Left lung (tissue), 10 donors: ENCODE data around the gene VSTM2L. TPM values are rescaled to one million over a fixed set of nuclear protein-coding genes. Genes with fewer than 3 reads are reported as not detected.

Experiments
- ATAC-seq: fragments of 200-7000 bp; cut with Tn5 transposase; one replicate; pipeline ENCODE4 v1.9.1; 2020; ENCODE audit warnings: moderate library complexity
- DNase-seq, 4 donors: peaks; one replicate each; pipeline ENCODE4 v3.0.0-alpha.2; 2013 to 2020
- H3K27ac ChIP-seq, 2 donors: fragments of 200-600 bp; sonication (generic) in 1 of 2; one replicate each; pipeline versions ENCODE4 v1.5.0 to v1.8.0; 2020 to 2021
- H3K27me3 ChIP-seq, 2 donors: fragments of 200-600 bp; sonication (generic) in 1 of 2; one replicate each; pipeline versions ENCODE4 v1.5.0 to v1.8.0; 2020 to 2021
- H3K36me3 ChIP-seq, 2 donors: fragments of 200-600 bp; sonication (generic) in 1 of 2; one replicate each; pipeline versions ENCODE4 v1.5.0 to v1.8.0; 2020 to 2021
- H3K4me1 ChIP-seq, 2 donors: fragments of 200-600 bp; one replicate each; pipeline ENCODE4 v1.8.0; 2021
- H3K4me3 ChIP-seq, 2 donors: fragments of 200-600 bp; sonication (generic) in 1 of 2; one replicate each; pipeline versions ENCODE4 v1.5.0 to v1.8.0; 2020 to 2021; ENCODE audit warnings: mild to moderate bottlenecking in 1 of 2
- H3K9me3 ChIP-seq, 2 donors: fragments of 200-600 bp; sonication (generic) in 1 of 2; one replicate each; pipeline versions ENCODE4 v1.5.0 to v1.8.0; 2020 to 2021
- intact Hi-C, 2 donors: fragments of 100-400 bp; cut with DNase I; formaldehyde crosslinking; loops; one replicate each; pipeline versions ENCODE4 v1.11.2 to v1.14.2; 2022
- polyA plus RNA-seq, 6 donors: library from polyadenylated mRNA; unstranded; fragments of 120-200 nt; gene quantifications; one replicate each; pipeline ENCODE4 v1.2.1, GENCODE V29; 2013; ENCODE audit not compliant: insufficient read length in 6 of 6
- total RNA-seq, 2 donors: library from RNA; stranded (reverse); fragmentation: NEBNext Ultra II Directional; extraction: Animal tissue kit (Norgen Biotek cat#: 25700); gene quantifications; one replicate each; pipeline ENCODE4 v1.2.1, GENCODE V29; 2021
- TF ChIP-seq, protein P1 (sequence below), 2 donors: fragments of 200-600 bp; sonication (generic) in 1 of 2; IDR thresholded peaks; one replicate each; pipeline versions ENCODE4 v1.5.0 to v1.8.0; 2021; ENCODE audit warnings: antibody characterized with exemption in 2 of 2
- donor health status: DM: no; HTN: yes; CAD: no.
- donor health status: DM: no; HTN: no; CAD: no.

The VSTM2L gene
- total and polyA plus RNA-seq, 8 donors: 2.7 to 31.9 (median 7.2) TPM

DNA sequence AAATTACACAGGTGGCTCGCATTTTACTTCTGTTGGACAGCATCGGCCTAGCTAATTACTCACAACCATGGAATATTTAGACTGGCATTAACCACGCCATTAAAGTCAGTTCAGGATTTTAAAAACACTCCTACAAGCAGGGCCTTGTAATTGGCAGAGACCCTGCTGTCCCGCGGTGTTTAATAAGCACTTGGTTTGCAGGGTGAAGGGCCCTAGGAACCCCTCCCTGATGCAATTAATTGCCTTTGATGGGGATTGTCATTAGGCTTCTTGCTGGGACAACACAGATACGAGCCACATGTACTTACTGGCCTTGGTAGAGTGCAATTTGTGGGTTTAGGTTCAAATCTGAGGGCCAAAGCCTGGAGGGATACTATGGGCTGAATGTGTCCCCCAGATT, 7.8 kb upstream of the VSTM2L start:
- no peak overlapping the region for H3K27ac ChIP-seq
- H3K4me1 ChIP-seq: peaks cover 0 to 6% of the 10 kb centered on the region in 2 donors
- no peak for DNase-seq
- H3K27me3 ChIP-seq: peaks cover 0 to 20% of the 10 kb centered on the region in 2 donors
- no peak overlapping the region for H3K4me3 ChIP-seq
- TF ChIP-seq, protein P1, sequence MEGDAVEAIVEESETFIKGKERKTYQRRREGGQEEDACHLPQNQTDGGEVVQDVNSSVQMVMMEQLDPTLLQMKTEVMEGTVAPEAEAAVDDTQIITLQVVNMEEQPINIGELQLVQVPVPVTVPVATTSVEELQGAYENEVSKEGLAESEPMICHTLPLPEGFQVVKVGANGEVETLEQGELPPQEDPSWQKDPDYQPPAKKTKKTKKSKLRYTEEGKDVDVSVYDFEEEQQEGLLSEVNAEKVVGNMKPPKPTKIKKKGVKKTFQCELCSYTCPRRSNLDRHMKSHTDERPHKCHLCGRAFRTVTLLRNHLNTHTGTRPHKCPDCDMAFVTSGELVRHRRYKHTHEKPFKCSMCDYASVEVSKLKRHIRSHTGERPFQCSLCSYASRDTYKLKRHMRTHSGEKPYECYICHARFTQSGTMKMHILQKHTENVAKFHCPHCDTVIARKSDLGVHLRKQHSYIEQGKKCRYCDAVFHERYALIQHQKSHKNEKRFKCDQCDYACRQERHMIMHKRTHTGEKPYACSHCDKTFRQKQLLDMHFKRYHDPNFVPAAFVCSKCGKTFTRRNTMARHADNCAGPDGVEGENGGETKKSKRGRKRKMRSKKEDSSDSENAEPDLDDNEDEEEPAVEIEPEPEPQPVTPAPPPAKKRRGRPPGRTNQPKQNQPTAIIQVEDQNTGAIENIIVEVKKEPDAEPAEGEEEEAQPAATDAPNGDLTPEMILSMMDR (IDR thresholded peaks at IDR 0.05): no peak
- no peak for ATAC-seq
- intact Hi-C loops: no loop called here
- no peaks in the 10 kb centered on the region for H3K9me3 ChIP-seq
- no peaks in the 10 kb centered on the region for H3K36me3 ChIP-seq

DNA sequence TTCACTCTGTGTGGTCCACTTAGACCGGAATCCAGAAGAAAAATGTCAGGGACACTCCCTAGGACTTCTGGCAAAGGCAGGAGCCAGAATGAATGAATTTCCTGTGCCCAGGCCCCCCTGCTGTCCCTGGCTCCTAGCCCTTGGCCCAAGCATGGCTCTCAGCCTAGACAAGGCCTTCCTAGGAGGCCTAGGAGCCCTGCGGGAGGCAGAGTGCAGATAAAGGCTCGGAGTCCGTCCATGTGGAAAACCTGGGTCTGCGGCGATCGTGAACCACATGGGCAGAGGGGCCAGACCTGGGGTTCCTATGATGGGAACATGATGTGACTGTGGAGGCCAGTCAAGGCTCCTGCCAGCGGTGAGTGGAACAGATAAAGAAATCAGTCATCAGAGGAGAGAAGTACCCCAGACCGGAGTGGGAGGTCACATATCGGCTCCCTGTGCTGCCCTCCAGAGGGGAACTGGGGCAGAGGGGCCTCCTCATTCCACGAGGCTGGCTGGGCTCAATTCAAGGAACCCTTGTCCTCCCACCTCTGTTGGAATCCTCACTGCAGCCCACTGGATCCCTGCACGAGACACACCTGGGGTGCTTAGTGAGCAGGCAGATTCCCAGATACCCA, 5.9 kb upstream of the VSTM2L start:
- peak in 2 of 4 donors; percentile 55 to 82 for DNase-seq
- Histone ChIP-seq H3K27me3 (peaks cover 2 to 38% of the 10 kb centered on the region in 2 donors), H3K36me3 (no peaks in the 10 kb centered on the region), H3K4me3 (no peak overlapping the region), H3K9me3 (no peaks in the 10 kb centered on the region), H3K27ac (no peak overlapping the region), H3K4me1 (peaks cover 0 to 6% of the 10 kb centered on the region in 2 donors)
- TF ChIP-seq, protein P1 (IDR thresholded peaks at IDR 0.05): no peak
- intact Hi-C loops: no loop called here
- no peak for ATAC-seq

DNA sequence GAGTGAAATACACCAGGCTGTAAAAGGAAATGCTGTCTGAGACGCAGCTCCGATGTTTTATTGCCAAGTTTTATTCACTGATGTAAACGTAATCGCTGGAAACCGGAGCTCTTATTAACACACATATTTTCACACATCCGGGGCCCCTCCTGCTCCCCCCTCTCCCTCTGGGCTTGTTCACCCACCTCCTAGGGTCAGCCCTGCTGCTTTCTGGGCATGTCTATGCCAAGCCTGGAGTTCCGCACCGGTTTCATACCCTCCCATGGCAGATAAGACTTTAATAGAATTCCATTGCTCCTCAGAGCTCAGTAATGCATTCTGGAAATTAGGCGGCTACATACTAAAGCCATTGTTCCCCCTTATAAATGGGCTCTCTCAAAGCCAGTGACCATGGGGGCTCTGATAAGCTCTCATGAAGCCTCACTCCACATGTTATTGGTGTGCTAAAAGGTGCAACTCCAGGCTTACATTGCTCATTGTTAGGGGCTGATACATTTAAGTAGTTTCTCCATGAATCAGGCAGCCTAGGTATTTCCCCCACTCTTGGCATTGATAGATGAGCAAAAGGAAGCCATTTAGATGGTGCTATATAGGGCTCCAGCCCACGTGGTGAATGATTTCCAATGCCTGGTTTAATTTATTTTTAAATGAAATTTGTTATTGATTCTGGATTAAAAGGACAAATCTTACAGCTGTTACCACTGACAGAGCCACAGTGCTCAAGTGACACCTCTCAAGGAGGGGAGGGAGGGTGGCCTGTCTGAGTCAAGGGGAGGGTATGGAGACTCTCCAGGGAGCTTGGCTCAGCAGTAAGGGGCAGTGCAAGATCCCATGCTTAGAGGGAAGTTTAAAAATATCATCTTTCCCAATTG, 4.5 kb upstream of the VSTM2L start:
- ATAC-seq (no peak), DNase-seq (no peak)
- TF ChIP-seq, protein P1 (IDR thresholded peaks at IDR 0.05): no peak
- Histone ChIP-seq H3K36me3 (no peaks in the 10 kb centered on the region), H3K9me3 (no peaks in the 10 kb centered on the region), H3K27ac (no peak overlapping the region), H3K27me3 (peaks cover 13 to 53% of the 10 kb centered on the region in 2 donors), H3K4me1 (peaks cover 10 to 11% of the 10 kb centered on the region in 2 donors), H3K4me3 (no peak overlapping the region)
- intact Hi-C loops: no loop called here

DNA sequence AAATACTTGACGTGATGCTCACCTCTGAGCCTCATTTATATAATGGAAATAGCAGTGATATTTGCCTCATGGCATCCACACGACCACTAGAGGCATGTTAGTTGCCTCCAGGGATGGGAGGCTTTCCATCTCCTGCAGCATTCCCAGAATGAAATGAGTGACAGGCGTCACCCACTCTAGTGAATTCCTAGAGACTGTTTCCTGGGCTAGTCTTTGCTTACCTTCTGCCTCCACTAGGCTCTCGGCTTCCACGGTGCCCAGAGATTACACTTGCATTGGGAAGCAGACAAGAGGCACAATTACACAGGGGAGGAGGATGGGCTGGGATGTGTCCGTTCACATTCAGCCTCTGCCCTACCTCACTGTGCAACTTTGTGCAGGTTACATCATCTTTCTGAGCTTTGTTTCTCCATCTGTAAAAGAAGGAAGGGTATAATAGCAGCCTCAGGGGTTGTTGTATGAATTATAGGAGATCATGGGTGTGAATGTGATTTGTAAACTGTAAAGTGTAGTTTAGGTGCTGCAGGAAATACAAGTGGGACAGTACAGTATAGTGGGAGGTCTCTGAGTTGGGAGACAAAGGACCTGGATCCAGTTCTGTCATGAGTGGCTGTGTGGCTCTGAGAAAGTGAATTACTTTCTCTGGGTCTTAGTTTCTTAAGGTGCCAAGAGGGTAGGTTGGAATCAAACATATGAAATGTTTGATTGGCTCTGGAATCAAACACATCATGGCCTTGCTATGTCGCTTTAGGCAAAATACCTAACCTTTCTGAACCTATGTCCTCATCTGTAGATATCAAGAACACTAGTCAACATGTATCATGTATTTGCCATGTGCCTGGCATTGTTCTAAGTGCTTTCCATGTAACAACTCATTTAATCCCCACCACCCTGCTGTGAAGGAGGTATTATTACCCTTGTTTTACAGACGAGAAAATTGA, 3.6 kb upstream of the VSTM2L start:
- H3K4me1 ChIP-seq: peaks cover 10 to 13% of the 10 kb centered on the region in 2 donors
- H3K27ac ChIP-seq: no peak overlapping the region
- no peak for ATAC-seq
- H3K9me3 ChIP-seq: no peaks in the 10 kb centered on the region
- H3K4me3 ChIP-seq: no peak overlapping the region
- intact Hi-C loops: no loop called here
- H3K27me3 ChIP-seq: peaks cover 15 to 62% of the 10 kb centered on the region in 2 donors
- H3K36me3 ChIP-seq: no peaks in the 10 kb centered on the region
- no peak for DNase-seq
- TF ChIP-seq, protein P1 (IDR thresholded peaks at IDR 0.05): no peak
